Measurements from ENCODE around the gene TSPYL1. TPM values are rescaled to one million over a fixed set of nuclear protein-coding genes. Genes with fewer than 3 reads are reported as not detected.

Gene TSPYL1
- total and polyA plus RNA-seq, 2 of the 8 experiments (the other 6 are each of a cell fraction or from before 2014, with no cell fraction given), result 33.2 to 79.1 TPM

DNA sequence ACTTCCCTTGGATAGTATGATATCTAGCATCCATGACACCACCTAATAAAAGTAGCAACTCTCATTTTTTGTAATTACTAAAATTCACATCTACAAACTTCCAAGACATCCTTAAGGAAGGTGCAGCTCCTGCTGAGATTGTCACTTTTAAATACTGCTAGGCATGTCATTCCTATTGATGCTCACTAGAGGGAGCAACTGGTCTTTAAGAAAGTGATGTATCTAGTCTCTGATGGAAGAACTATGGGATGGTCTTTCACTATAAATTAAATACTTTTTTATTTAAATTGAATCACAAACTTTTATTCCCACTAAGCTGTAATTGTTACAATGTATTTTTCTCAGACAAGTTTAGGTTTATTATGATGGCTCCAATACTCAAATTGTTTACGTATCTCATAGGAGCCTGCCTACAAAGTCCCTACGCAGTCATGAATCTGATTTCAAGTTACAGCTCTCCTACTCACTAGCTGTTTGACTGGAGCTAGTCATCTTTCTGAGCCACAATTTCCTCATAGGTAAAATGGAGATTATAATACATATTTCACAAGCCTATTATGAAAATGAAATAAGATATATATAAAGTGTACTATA, 8.1 kb upstream of the TSPYL1 start:
- Histone ChIP-seq H2BK5ac (ENCODE audit: low read depth, low read length) (no peak overlapping the region), H3K4me3 (ENCODE audit: extremely low read depth in 1 of 4, insufficient read depth in 2 of 4, low read depth in 3 of 4, low read length in 4 of 4) (no peak overlapping the region), H3K18ac (ENCODE audit: extremely low read depth, low read length) (no peak overlapping the region), H2BK20ac (ENCODE audit: low read length) (no peak overlapping the region), H2BK12ac (ENCODE audit: low read depth, low read length) (no peak overlapping the region), H2AFZ (ENCODE audit: low read length) (no peak overlapping the region), H2AK5ac (ENCODE audit: low read depth, low read length) (no peak overlapping the region), H3K9me3 (ENCODE audit: insufficient read depth in 2 of 2, low read depth in 1 of 2, low read length in 1 of 2) (no peaks in the 10 kb centered on the region), H3K4ac (replicated peaks; ENCODE audit: insufficient read length, low read depth, low read length) (no peak overlapping the region), H3K36me3 (ENCODE audit: control insufficient read depth in 2 of 4, insufficient read depth in 4 of 4, low read length in 3 of 4) (no peaks in the 10 kb centered on the region), H3K14ac (ENCODE audit: insufficient read length) (no peak overlapping the region), H3K9ac (replicated peaks in 1 of 4; ENCODE audit: extremely low read depth in 1 of 4, low read depth in 3 of 4, low read length in 3 of 4) (no peak overlapping the region), H3K79me2 (ENCODE audit: control insufficient read depth in 1 of 2, insufficient read depth in 2 of 2, low read length in 2 of 2) (no peaks in the 10 kb centered on the region), H4K20me1 (replicated peaks in 1 of 2; ENCODE audit: control insufficient read depth in 1 of 2, insufficient read depth in 2 of 2, low read length in 2 of 2) (no peaks in the 10 kb centered on the region), H4K8ac (ENCODE audit: extremely low read depth, insufficient read depth, low read length) (no peak overlapping the region), H2BK15ac (ENCODE audit: low read length) (no peak overlapping the region), H4K5ac (ENCODE audit: insufficient read length, low read depth, low read length) (no peak overlapping the region), H3K4me2 (ENCODE audit: insufficient read depth in 1 of 2, low read depth in 2 of 2, low read length in 2 of 2) (no peak overlapping the region), H4K91ac (replicated peaks; ENCODE audit: insufficient read length, low read length) (no peak overlapping the region), H3K23ac (ENCODE audit: insufficient read length) (no peak overlapping the region), H2BK120ac (replicated peaks; ENCODE audit: low read depth, low read length) (no peak overlapping the region), H3K79me1 (ENCODE audit: low read depth, low read length) (no peaks in the 10 kb centered on the region), H3K56ac (replicated peaks; ENCODE audit: insufficient read length, low read depth, low read length) (no peak overlapping the region), H3K4me1 (replicated peaks in 1 of 4; ENCODE audit: control insufficient read depth in 3 of 4, insufficient read depth in 4 of 4, low read length in 3 of 4) (peaks cover 0 to 2% (median 0%) of the 10 kb centered on the region in 4 experiments; a peak in 1 of 7 replicates), H3K27ac (ENCODE audit: low read depth, low read length) (no peak overlapping the region), H3K27me3 (replicated peaks in 1 of 4; ENCODE audit: control insufficient read depth in 3 of 4, extremely low read depth in 1 of 4, insufficient read depth in 3 of 4, low read length in 3 of 4) (no peaks in the 10 kb centered on the region), H3K23me2 (ENCODE audit: low read depth, low read length) (no peaks in the 10 kb centered on the region)
- ChIA-PET POLR2A (ENCODE audit: partially characterized antibody) (interaction anchor here (1.0 to 2.4 kb wide), 5 partner anchors 8 to 224 kb away, joined by 3 to 14 read pairs (median 3); partner anchors contain the start of genes CALHM5, DSE and TSPYL1), CTCF (ENCODE audit: partially characterized antibody) (interaction anchor here (0.5 to 3.4 kb wide), 84 partner anchors 9 to 361 kb away, joined by 3 to 28 read pairs (median 6); partner anchors contain the start of genes CALHM4, CALHM5, CALHM6 and RWDD1)
- WGBS, 2 experiments (ENCODE audit: extremely low coverage in 1 of 2, insufficient coverage in 1 of 2, insufficient read length in 1 of 2, insufficient replicate concordance in 2 of 2, low coverage in 1 of 2, low lambda C conversion rate in 2 of 2, missing lambda C conversion rate in 1 of 2), result 87% methylated on average over 2 of the region's 2 CpGs; no CpG with 5 or more reads in 1 of the 2 experiments
- FAIRE-seq (peak; percentile 92), DNase-seq (ENCODE audit: low read depth in 1 of 2, low spot score in 2 of 2) (no peak)
- TF ChIP-seq RAD21 (IDR thresholded peaks at IDR 0.05 in 1 of 2, conservative IDR thresholded peaks at IDR 0.05 in 1 of 2; ENCODE audit: low read depth in 2 of 2, low read length in 2 of 2) (peak; percentile 89 to 92), SUZ12 (IDR thresholded peaks at IDR 0.05; ENCODE audit: low read length) (no peak)
- TF ChIP-seq, protein P1, sequence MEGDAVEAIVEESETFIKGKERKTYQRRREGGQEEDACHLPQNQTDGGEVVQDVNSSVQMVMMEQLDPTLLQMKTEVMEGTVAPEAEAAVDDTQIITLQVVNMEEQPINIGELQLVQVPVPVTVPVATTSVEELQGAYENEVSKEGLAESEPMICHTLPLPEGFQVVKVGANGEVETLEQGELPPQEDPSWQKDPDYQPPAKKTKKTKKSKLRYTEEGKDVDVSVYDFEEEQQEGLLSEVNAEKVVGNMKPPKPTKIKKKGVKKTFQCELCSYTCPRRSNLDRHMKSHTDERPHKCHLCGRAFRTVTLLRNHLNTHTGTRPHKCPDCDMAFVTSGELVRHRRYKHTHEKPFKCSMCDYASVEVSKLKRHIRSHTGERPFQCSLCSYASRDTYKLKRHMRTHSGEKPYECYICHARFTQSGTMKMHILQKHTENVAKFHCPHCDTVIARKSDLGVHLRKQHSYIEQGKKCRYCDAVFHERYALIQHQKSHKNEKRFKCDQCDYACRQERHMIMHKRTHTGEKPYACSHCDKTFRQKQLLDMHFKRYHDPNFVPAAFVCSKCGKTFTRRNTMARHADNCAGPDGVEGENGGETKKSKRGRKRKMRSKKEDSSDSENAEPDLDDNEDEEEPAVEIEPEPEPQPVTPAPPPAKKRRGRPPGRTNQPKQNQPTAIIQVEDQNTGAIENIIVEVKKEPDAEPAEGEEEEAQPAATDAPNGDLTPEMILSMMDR (IDR thresholded peaks at IDR 0.05; ENCODE audit: control extremely low read depth in 1 of 3, insufficient read depth in 1 of 3, low read depth in 1 of 3, low read length in 3 of 3), result peak in 2 of 3 experiments; percentile 65 to 79; a peak in 2 of 4 replicates

Data from H1 (cell line).